Dendritic cell treated with granulocyte-macrophage colony-stimulating factor and Interleukin-4, amounts not matched to agents 40 ng/mL and 50 ng/mL, for 4 days (primary cell): ENCODE measurements around the gene SLC9A8.
"Not testable (repeated sequence)": the region's sequence is repeated elsewhere in the genome, so short reads cannot be mapped to it uniquely, and the experiment has no call there.

Experiments used
- H3K27ac Mint-ChIP-seq: one replicate; pipeline ENCODE4 v1.8.0; 2022; ENCODE audit warnings: mild to moderate bottlenecking, mixed read lengths
- H3K27me3 Mint-ChIP-seq: one replicate; pipeline ENCODE4 v1.8.0; 2022; ENCODE audit warnings: mild to moderate bottlenecking, mixed read lengths
- H3K36me3 Mint-ChIP-seq: one replicate; pipeline ENCODE4 v1.8.0; 2022; ENCODE audit warnings: low read depth, mixed read lengths
- H3K4me1 Mint-ChIP-seq: one replicate; pipeline ENCODE4 v1.8.0; 2022; ENCODE audit warnings: low read depth, mixed read lengths
- H3K4me3 Mint-ChIP-seq: one replicate; pipeline ENCODE4 v1.8.0; 2022; ENCODE audit warnings: mild to moderate bottlenecking, moderate library complexity, mixed read lengths
- H3K9me3 Mint-ChIP-seq: one replicate; pipeline ENCODE4 v1.8.0; 2022; ENCODE audit warnings: mixed read lengths
- intact Hi-C: fragments of 100-400 bp; cut with micrococcal nuclease; formaldehyde crosslinking; loops from one replicate; pipeline ENCODE4 v1.15.0; 2022

Gene SLC9A8

DNA sequence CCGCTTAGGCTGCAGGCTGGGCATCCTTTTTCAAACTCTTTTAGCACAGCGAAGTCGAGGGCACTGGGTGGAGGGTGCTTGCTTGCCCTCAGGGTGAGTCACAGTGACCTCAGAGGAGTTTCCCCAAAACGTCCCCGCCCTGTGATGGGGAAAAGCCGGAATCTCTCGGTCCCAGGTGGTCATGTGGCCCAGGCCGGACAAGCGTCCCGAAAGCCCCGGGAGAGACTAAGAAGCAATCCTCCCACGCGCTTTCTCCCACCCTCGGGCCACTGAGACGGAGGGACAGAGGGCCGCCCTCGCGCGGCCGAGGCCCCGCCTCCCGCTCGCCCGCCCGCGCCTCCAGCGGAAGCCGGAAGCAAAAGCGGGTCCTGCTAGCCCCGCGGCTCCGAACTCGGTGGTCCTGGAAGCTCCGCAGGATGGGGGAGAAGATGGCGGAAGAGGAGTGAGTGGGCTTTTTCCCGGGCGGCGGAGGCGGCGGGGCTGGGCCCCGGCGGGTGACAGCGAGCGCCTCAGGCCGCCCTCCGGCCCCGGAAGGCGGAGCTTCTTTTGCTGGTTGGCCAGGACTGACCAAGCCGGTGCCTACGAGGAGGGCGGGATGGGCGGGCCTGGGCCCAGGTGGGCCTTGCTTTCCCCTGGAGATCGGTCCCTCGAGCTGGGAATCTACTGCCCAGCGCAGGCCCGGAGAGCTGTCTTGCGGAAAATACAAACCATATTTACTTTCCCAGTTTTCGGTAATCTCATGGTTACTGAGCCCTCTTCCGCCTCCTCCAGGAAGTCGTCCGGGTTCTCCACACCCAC is at the start of gene SLC9A8:
SLC9A8 (plus strand) TSS at position 322 of the 798 bp plus-strand sequence; CDS start at position 417, 95 bp downstream.
- Mint-ChIP-seq H3K9me3 (no peaks in the 10 kb centered on the region), H3K4me1 (peaks cover 33% of the 10 kb centered on the region), H3K27me3 (no peaks in the 10 kb centered on the region), H3K27ac (peak within 1 kb of the TSS; percentile 99), H3K36me3 (peaks cover 42% of the 10 kb centered on the region), H3K4me3 (peak within 1 kb of the TSS; percentile 95)
- intact Hi-C loops = loop anchor here (2.0 to 10.0 kb wide), 3 partner anchors 18 to 138 kb away; partner anchors contain the start of gene B4GALT5

- no peaks in the 10 kb centered on the region for H3K9me3 Mint-ChIP-seq
- H3K4me3 Mint-ChIP-seq = no peak overlapping the region
- peak overlapping the region; percentile 80 for H3K27ac Mint-ChIP-seq
- no peaks in the 10 kb centered on the region for H3K27me3 Mint-ChIP-seq
- H3K36me3 Mint-ChIP-seq = no peaks in the 10 kb centered on the region
- intact Hi-C loops = no loop called here
- peaks cover 22% of the 10 kb centered on the region for H3K4me1 Mint-ChIP-seq
Measured at GRCh38 chr20:49762940-49763766, 49.5 kb upstream of the SLC9A8 start.

GRCh38 chr20:49765413-49765736 is 47.3 kb upstream of the SLC9A8 start:
- peaks cover 44% of the 10 kb centered on the region for H3K4me1 Mint-ChIP-seq
- H3K36me3 Mint-ChIP-seq = no peaks in the 10 kb centered on the region
- no peak overlapping the region for H3K4me3 Mint-ChIP-seq
- intact Hi-C loops = no loop called here
- no peaks in the 10 kb centered on the region for H3K27me3 Mint-ChIP-seq
- no peaks in the 10 kb centered on the region for H3K9me3 Mint-ChIP-seq
- peak overlapping the region; percentile 80 for H3K27ac Mint-ChIP-seq

DNA sequence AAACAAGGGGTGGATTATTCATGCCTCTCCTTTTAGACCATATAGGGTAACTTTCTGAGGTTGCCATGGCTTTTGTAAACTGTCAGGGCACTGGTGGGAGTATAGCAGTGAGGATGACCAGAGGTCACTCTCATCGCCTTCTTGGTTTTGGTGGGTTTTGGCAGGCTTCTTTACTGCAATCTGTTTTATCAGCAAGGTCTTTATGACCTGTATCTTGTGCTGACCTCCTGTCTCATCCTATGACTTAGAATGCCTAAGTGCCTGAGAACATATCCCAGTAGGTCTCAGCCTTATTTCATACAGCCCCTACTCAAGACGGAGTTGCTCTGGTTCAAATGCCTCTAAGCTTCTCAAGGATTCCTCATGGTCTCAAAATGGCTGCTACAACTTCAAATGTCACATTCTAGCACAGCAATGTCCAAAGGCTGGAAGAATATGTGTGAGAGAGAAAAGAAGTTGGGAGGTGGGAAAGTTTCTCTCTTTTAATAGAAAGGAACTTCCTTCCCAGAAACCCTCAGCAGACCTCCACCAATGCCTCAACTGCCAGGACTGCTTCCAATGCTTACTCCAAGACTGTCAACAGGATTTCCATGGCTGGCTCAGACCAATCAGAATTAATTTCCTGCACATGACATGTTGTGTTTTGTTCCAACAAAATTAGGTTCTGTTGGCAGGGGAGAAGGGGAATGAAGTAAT is 46.6 kb upstream of the SLC9A8 start:
- no peaks in the 10 kb centered on the region for H3K36me3 Mint-ChIP-seq
- intact Hi-C loops = no loop called here
- H3K27me3 Mint-ChIP-seq = no peaks in the 10 kb centered on the region

DNA sequence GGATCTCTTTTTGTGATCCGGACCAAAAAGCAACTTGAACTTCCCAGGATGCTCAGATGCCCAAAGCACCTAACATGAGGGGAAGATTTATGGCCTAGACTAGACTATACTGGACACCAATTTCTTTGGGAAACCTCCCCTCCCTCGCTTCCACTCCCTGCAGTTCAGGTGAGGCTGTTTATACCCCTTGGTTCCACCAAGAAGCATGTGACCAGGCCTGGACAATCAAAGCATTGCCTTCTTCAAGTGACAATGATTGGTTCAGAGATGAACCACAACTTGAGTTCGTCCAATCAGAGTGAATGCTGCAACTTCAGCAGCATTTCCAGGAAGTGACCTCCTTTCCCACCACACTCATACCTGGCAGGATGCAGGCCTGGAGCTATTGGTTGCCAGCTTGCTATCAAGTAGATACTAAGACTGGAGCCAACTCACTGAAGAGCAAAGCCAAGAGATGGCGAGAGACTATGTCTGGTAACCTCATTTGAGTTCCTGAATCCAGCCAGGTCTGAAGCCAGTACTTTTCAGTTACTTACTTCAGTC is 45.6 kb upstream of the SLC9A8 start:
- intact Hi-C loops = no loop called here
- Mint-ChIP-seq H3K9me3 (no peaks in the 10 kb centered on the region), H3K27me3 (no peaks in the 10 kb centered on the region), H3K27ac (no peak overlapping the region), H3K4me3 (no peak overlapping the region), H3K36me3 (no peaks in the 10 kb centered on the region), H3K4me1 (peaks cover 56% of the 10 kb centered on the region)

More for the DNA sequence above, 46.6 kb upstream of the SLC9A8 start:
- H3K27ac Mint-ChIP-seq = peak overlapping the region; percentile 80
- no peak overlapping the region for H3K4me3 Mint-ChIP-seq
- no peaks in the 10 kb centered on the region for H3K9me3 Mint-ChIP-seq
- peaks cover 49% of the 10 kb centered on the region for H3K4me1 Mint-ChIP-seq

GRCh38 chr20:49768204-49769047 is 44.2 kb upstream of the SLC9A8 start:
- H3K27ac Mint-ChIP-seq = peak overlapping the region; percentile 56
- peaks cover 63% of the 10 kb centered on the region for H3K4me1 Mint-ChIP-seq
- H3K36me3 Mint-ChIP-seq = no peaks in the 10 kb centered on the region
- H3K4me3 Mint-ChIP-seq = no peak overlapping the region
- intact Hi-C loops = no loop called here
- H3K27me3 Mint-ChIP-seq = no peaks in the 10 kb centered on the region
- H3K9me3 Mint-ChIP-seq = no peaks in the 10 kb centered on the region

GRCh38 chr20:49769048-49769581 is 43.5 kb upstream of the SLC9A8 start:
- Mint-ChIP-seq H3K27ac (peak overlapping the region; percentile 56), H3K36me3 (no peaks in the 10 kb centered on the region), H3K4me3 (no peak overlapping the region), H3K4me1 (peaks cover 63% of the 10 kb centered on the region), H3K9me3 (no peaks in the 10 kb centered on the region), H3K27me3 (no peaks in the 10 kb centered on the region)
- intact Hi-C loops = no loop called here

DNA sequence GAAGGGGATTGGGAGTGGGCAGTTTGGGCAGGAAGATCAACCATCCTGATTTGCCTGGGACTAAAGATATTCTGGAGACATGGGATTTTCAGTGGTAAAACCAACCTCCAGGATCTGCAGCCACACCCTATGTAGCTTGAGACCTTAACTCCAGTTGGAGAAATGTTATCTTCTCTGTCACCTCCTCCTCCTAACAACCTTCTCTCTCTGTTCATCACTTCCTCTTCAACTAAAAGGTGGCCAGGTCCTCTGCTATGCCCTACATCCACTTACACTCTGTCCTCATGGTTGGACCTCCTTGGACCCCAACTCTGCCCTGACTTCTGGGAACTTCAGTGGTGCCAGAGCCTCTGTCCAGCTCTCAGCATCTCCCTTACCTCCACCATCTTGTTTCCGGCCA is 42.0 kb upstream of the SLC9A8 start:
- intact Hi-C loops = no loop called here
- H3K4me3 Mint-ChIP-seq = no peak overlapping the region

GRCh38 chr20:49774213-49774612 is 38.4 kb upstream of the SLC9A8 start:
- H3K4me3 Mint-ChIP-seq, H3K27ac Mint-ChIP-seq, intact Hi-C loops, H3K9me3 Mint-ChIP-seq, H3K27me3 Mint-ChIP-seq, H3K36me3 Mint-ChIP-seq: not testable (repeated sequence)
- H3K4me1 Mint-ChIP-seq = peaks cover 53% of the 10 kb centered on the region

More for the DNA sequence above, 42.0 kb upstream of the SLC9A8 start:
- H3K9me3 Mint-ChIP-seq = no peaks in the 10 kb centered on the region
- no peaks in the 10 kb centered on the region for H3K36me3 Mint-ChIP-seq
- H3K27ac Mint-ChIP-seq = no peak overlapping the region
- H3K27me3 Mint-ChIP-seq = no peaks in the 10 kb centered on the region
- H3K4me1 Mint-ChIP-seq = peaks cover 64% of the 10 kb centered on the region

DNA sequence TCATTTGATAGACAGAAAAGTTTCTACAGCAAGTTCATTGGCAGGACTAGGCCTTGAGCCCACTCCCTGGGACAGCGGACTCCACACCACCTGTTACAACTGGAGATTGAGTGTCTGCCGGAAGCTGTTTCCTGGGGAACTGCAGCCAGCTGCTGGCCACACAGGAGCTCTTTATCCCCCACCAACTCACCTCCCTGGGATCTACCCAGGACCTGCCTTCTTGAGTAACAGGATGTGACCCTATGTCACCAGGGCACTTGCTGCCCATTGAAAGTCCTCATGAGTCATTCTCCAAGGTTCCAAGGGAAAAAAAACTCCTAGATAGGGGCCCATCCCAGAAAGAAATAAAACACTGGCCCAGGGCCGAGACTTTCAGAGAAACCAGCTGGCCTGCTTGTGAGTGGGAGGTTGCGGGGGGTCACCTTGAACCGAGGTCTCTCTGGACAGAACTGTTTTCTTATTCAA is 37.4 kb upstream of the SLC9A8 start:
- peaks cover 43% of the 10 kb centered on the region for H3K4me1 Mint-ChIP-seq
- no peaks in the 10 kb centered on the region for H3K27me3 Mint-ChIP-seq
- H3K36me3 Mint-ChIP-seq = no peaks in the 10 kb centered on the region
- no peak overlapping the region for H3K27ac Mint-ChIP-seq
- H3K9me3 Mint-ChIP-seq = no peaks in the 10 kb centered on the region
- intact Hi-C loops = no loop called here
- H3K4me3 Mint-ChIP-seq = no peak overlapping the region

GRCh38 chr20:49779972-49780371 is 32.7 kb upstream of the SLC9A8 start:
- H3K27ac Mint-ChIP-seq = no peak overlapping the region
- peaks cover 16% of the 10 kb centered on the region for H3K4me1 Mint-ChIP-seq
- no peaks in the 10 kb centered on the region for H3K9me3 Mint-ChIP-seq
- intact Hi-C loops = no loop called here
- no peaks in the 10 kb centered on the region for H3K27me3 Mint-ChIP-seq
- H3K36me3 Mint-ChIP-seq = no peaks in the 10 kb centered on the region
- no peak overlapping the region for H3K4me3 Mint-ChIP-seq

DNA sequence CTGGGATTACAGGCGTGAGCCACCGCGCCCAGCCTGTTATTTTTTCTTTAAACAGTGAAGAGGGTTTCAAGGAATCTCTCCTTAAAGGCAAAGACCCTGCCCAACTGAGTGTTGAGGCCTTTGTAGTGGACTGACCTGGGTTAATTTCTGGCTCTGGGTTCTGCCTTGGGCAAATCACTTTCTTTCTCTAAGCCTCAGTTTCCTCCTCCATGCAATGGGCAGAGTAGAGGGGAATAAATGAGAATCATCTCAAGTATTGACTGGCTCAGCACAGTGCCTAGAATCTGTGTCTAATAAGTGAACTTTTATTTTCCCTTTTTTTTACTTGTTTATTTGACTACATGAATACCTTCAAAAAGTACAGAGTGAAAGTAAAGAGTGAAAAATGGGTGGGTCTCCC is 31.0 kb upstream of the SLC9A8 start:
- Mint-ChIP-seq H3K36me3 (no peaks in the 10 kb centered on the region), H3K9me3 (no peaks in the 10 kb centered on the region), H3K27me3 (no peaks in the 10 kb centered on the region), H3K27ac (no peak overlapping the region), H3K4me1 (peaks cover 12% of the 10 kb centered on the region), H3K4me3 (no peak overlapping the region)
- intact Hi-C loops = no loop called here

DNA sequence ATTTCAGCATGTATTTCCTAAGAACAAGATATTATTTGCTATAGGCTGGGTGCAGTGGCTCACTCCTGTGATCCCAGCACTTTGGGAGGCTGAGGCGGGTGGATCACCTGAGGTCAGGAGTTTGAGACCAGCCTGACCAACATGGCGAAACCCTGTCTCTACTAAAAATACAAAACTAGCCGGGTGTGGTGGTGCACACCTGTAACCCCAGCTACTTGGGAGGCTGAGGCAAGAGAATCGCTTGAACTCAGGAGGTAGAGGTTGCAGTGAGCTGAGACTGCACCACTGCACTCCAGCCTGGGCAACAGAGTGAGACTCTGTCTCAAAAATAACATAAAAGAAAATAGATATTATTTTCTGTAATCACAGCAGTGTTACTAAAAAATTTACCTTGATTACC is 30.2 kb upstream of the SLC9A8 start:
- intact Hi-C loops, H3K4me3 Mint-ChIP-seq: not testable (repeated sequence)

More for the DNA sequence above, 30.2 kb upstream of the SLC9A8 start:
- H3K4me1 Mint-ChIP-seq = peaks cover 15% of the 10 kb centered on the region
- not testable (repeated sequence) for H3K27ac Mint-ChIP-seq, H3K36me3 Mint-ChIP-seq, H3K27me3 Mint-ChIP-seq, H3K9me3 Mint-ChIP-seq
